Measurements from ENCODE around the gene APOO. TPM values are rescaled to one million over a fixed set of nuclear protein-coding genes. Genes with fewer than 3 reads are reported as not detected.

APOO gene
- total RNA-seq, 1 experiment from 2014 or later: 42.3 TPM

DNA sequence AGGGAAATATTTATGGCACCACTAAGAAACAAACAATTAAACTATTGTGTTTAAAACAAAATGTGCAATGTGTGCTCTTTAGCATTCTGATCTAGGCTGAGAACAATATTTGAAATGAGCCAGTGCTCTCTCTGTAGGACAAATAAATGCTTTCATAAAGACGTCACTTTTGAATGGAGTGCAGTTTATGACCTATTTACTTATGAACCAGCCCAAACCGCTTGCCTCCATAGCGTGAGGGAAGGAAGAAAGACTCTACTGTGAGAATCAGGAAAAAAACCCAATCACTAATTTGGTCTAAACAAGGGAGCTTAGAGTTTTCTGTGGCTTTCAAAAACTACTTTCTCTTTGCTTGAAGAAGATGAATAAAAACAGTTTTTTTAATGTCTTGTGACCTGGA lies 85.3 kb downstream of the APOO start:
- DNase-seq: peak in 1 of 2 experiments; percentile 50
- BruUV-seq (replicated peaks): no TSS peak
- intact Hi-C loops (cut with micrococcal nuclease; ENCODE audit: unreplicated experiment): no loop called here

DNA sequence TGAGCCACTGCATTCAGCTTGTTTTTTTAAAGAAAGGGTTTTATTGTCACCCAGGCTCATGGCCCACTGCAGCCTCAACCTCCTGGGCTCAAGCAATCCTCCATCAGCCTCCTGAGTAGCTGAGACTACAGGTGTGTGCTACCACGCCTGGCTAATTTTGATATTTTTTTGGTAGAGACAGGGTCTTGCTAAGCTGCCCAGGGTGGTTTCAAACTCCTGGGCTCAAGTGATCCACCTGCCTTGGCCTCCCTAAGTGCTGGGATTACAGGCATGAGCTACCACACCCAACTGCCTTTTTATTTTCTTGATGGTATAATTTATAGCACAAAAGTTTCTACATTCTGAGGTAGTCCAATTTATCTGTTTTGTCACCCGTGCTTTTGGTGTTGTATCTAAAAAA lies 85.9 kb downstream of the APOO start:
- no TSS peak for BruUV-seq (replicated peaks)
- Histone ChIP-seq H3K4me1 (replicated peaks; ENCODE audit: insufficient read depth) (peaks cover 4% of the 10 kb centered on the region; the same call in 1 of the 2 replicates), H2AFZ (no peak overlapping the region), H3K27me3 (ENCODE audit: insufficient read depth, low read depth) (no peaks in the 10 kb centered on the region), H3K79me2 (ENCODE audit: low read depth) (no peaks in the 10 kb centered on the region), H3K27ac (no peak overlapping the region), H3K9me3 (ENCODE audit: insufficient read depth, low read depth) (no peaks in the 10 kb centered on the region), H3K4me2 (no peak overlapping the region), H3F3A (ENCODE audit: insufficient read depth, low read depth) (peaks cover 10% of the 10 kb centered on the region; the same call in 1 of the 2 replicates), H3K9me2 (ENCODE audit: insufficient read depth) (no peaks in the 10 kb centered on the region), H4K20me1 (ENCODE audit: insufficient read depth) (no peaks in the 10 kb centered on the region), H3K36me3 (ENCODE audit: low read depth) (no peaks in the 10 kb centered on the region), H3K4me3 (no peak overlapping the region)
- DNase-seq: no peak
- CTCF ChIA-PET: no interaction called here
- intact Hi-C loops (cut with micrococcal nuclease; ENCODE audit: unreplicated experiment): no loop called here
- no peak for TF ChIP-seq CTCF (conservative IDR thresholded peaks at IDR 0.05)
- no peak for TF ChIP-seq EZH2 (IDR thresholded peaks at IDR 0.05; ENCODE audit: low read depth)
- POLR2A ChIA-PET (ENCODE audit: unreplicated experiment): no interaction called here

More for the DNA sequence above, 85.3 kb downstream of the APOO start:
- no peak overlapping the region for H3K4me2 ChIP-seq
- POLR2A ChIA-PET (ENCODE audit: unreplicated experiment): interaction anchor here (0.6 kb wide), 1 partner anchor 23 kb away, joined by 3 read pairs; no protein-coding TSS in a partner anchor
- H3F3A ChIP-seq (ENCODE audit: insufficient read depth, low read depth): 0 out of 2 replicates have a peak, but pooled peaks cover 5% of the 10 kb centered on the region
- no peaks in the 10 kb centered on the region for H3K27me3 ChIP-seq (ENCODE audit: insufficient read depth, low read depth)
- no peak for TF ChIP-seq CTCF (conservative IDR thresholded peaks at IDR 0.05)
- TF ChIP-seq EZH2 (IDR thresholded peaks at IDR 0.05; ENCODE audit: low read depth): no peak
- no peaks in the 10 kb centered on the region for H3K9me2 ChIP-seq (ENCODE audit: insufficient read depth)
- H3K4me1 ChIP-seq (replicated peaks; ENCODE audit: insufficient read depth): no peaks in the 10 kb centered on the region
- H3K79me2 ChIP-seq (ENCODE audit: low read depth): no peaks in the 10 kb centered on the region
- no peaks in the 10 kb centered on the region for H3K9me3 ChIP-seq (ENCODE audit: insufficient read depth, low read depth)
- H3K27ac ChIP-seq: no peak overlapping the region
- CTCF ChIA-PET: no interaction called here
- no peak overlapping the region for H3K4me3 ChIP-seq
- no peak overlapping the region for H2AFZ ChIP-seq
- H3K36me3 ChIP-seq (ENCODE audit: low read depth): no peaks in the 10 kb centered on the region
- H4K20me1 ChIP-seq (ENCODE audit: insufficient read depth): no peaks in the 10 kb centered on the region

- Histone ChIP-seq H3K4me3 (no peak overlapping the region), H2AFZ (no peak overlapping the region), H3K27ac (no peak overlapping the region), H3K27me3 (ENCODE audit: insufficient read depth, low read depth) (no peaks in the 10 kb centered on the region), H3K4me2 (0 out of 2 replicates have a peak overlapping the region, but pooled peaks have one; percentile 30), H3K36me3 (ENCODE audit: low read depth) (no peaks in the 10 kb centered on the region), H3K79me2 (ENCODE audit: low read depth) (no peaks in the 10 kb centered on the region), H3F3A (ENCODE audit: insufficient read depth, low read depth) (peaks cover 11% of the 10 kb centered on the region; the same call in 1 of the 2 replicates), H3K9me2 (ENCODE audit: insufficient read depth) (no peaks in the 10 kb centered on the region), H3K9me3 (ENCODE audit: insufficient read depth, low read depth) (no peaks in the 10 kb centered on the region), H4K20me1 (ENCODE audit: insufficient read depth) (no peaks in the 10 kb centered on the region), H3K4me1 (replicated peaks; ENCODE audit: insufficient read depth) (peaks cover 4% of the 10 kb centered on the region; the same call in 1 of the 2 replicates)
- ChIA-PET CTCF (interaction anchor here (0.7 kb wide), 1 partner anchor 1738 kb away, joined by 3 read pairs; no protein-coding TSS in a partner anchor), POLR2A (ENCODE audit: unreplicated experiment) (no interaction called here)
- BruUV-seq (replicated peaks): no TSS peak
- intact Hi-C loops (cut with micrococcal nuclease; ENCODE audit: unreplicated experiment): loop anchor here (1.0 kb wide), 1 partner anchor 37 kb away; the partner anchor contains the start of gene SAT1
- DNase-seq: peak in 1 of 2 experiments; percentile 83
- no peak for TF ChIP-seq EZH2 (IDR thresholded peaks at IDR 0.05; ENCODE audit: low read depth)
- TF ChIP-seq CTCF (conservative IDR thresholded peaks at IDR 0.05): no peak; the same call in 1 of the 2 replicates
Measured at GRCh38 chrX:23820235-23820782, 87.4 kb downstream of the APOO start.

Measured in PC-9 (cell line).